Omental fat pad (tissue), 4 donors: ENCODE measurements around the gene SLC26A11. TPM values are rescaled to one million over a fixed set of nuclear protein-coding genes. Genes with fewer than 3 reads are reported as not detected.

Source experiments
- ATAC-seq: fragments of 150-250 bp; one replicate; pipeline ENCODE4 v1.9.1; 2016; ENCODE audit warnings: mild to moderate bottlenecking, moderate library complexity; ENCODE audit not compliant: low FRiP score
- DNase-seq: peaks from one replicate; pipeline ENCODE4 v3.0.0-alpha.2; 2019; ENCODE audit warnings: low spot score
- total RNA-seq, 4 donors: library from RNA; depleted of rRNA; stranded (reverse); fragments of >200 nt; gene quantifications; one replicate each; pipeline ENCODE4 v1.1.0, GENCODE V29; 2016
- TF ChIP-seq, protein P1 (sequence below), 3 donors: fragments of 450-650 bp; IDR thresholded peaks; one replicate each; pipeline ENCODE4 v1.5.1; 2016 to 2017; ENCODE audit warnings: antibody characterized with exemption in 3 of 3, mild to moderate bottlenecking in 3 of 3, moderate library complexity in 2 of 3

SLC26A11 gene
- total RNA-seq, 4 donors from 2014 or later = 9.1 to 18.9 (median 11.3) TPM

GRCh38 chr17:80212511-80212910 lies 7.7 kb upstream of the SLC26A11 start:
- no peak for ATAC-seq
- no peak for DNase-seq
- TF ChIP-seq, protein P1, sequence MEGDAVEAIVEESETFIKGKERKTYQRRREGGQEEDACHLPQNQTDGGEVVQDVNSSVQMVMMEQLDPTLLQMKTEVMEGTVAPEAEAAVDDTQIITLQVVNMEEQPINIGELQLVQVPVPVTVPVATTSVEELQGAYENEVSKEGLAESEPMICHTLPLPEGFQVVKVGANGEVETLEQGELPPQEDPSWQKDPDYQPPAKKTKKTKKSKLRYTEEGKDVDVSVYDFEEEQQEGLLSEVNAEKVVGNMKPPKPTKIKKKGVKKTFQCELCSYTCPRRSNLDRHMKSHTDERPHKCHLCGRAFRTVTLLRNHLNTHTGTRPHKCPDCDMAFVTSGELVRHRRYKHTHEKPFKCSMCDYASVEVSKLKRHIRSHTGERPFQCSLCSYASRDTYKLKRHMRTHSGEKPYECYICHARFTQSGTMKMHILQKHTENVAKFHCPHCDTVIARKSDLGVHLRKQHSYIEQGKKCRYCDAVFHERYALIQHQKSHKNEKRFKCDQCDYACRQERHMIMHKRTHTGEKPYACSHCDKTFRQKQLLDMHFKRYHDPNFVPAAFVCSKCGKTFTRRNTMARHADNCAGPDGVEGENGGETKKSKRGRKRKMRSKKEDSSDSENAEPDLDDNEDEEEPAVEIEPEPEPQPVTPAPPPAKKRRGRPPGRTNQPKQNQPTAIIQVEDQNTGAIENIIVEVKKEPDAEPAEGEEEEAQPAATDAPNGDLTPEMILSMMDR (IDR thresholded peaks at IDR 0.05) = no peak

- no peak for ATAC-seq
- TF ChIP-seq, protein P1 (IDR thresholded peaks at IDR 0.05) = no peak
- DNase-seq = no peak
These were observed 7.1 kb upstream of the SLC26A11 start for GRCh38 chr17:80212962-80213642.

DNA sequence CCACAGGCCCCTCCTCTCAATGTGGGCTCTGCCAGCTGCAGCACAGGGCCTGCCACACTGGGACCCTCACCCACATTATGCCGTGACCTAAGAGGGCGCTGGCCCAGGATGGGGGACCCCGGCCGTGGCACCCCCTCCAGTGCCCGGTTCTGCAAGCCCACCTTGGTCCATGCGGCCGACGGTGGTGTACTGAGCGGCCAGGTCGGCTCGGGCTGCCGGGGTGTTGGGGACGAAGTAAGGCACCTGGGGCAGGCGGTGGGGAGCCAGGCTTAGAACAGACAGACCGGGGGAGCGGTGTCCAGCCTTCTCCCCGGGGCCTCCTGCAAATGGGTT lies 6.6 kb upstream of the SLC26A11 start:
- DNase-seq (no peak), ATAC-seq (no peak)
- TF ChIP-seq, protein P1 (IDR thresholded peaks at IDR 0.05) = no peak

DNA sequence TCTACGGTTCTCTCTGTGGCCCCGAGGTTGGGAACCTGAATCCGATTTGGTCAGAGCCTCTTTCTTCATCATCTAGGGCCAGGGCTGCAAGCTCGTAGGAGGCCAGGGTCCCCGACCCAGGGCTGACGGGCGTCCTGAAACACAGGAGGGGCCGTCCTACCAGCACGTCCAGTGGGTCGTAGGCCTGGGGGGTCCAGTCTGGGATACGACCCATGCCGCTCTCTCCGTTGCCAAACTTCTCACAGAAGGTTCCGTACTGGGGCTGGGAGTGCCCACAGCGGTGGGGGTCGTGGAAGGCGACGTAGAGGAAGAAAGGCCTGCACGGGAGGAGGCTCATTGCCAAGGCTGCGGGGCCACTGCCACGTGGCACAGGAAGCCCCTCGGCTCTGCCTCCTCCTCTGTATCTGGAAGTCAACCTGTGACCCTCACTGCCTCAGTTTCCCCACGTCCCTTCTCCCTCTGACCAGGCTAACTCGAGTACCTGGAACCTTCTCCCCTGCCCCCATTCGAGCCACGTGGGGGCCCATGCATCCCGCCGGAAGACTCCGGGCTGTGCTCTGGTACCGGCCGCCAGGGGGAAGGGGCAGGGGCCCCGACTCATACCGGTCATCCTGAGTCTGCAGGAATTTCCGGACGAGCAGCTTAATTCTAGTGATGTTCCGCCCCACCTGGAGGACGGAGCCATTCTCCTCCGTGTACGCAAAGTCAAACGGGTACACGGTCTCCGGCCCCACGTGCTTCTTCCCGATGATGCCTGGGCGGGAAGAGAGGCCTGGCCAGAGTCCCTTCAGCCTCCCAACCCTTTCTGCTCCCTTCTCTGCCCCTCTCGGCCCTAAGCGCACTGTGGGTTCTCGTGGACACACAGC lies 6.0 kb upstream of the SLC26A11 start:
- ATAC-seq (no peak), DNase-seq (no peak)
- TF ChIP-seq, protein P1 (IDR thresholded peaks at IDR 0.05) = no peak

GRCh38 chr17:80214878-80215210 lies 5.4 kb upstream of the SLC26A11 start:
- TF ChIP-seq, protein P1 (IDR thresholded peaks at IDR 0.05) = no peak
- DNase-seq = no peak
- ATAC-seq = no peak

- TF ChIP-seq, protein P1 (IDR thresholded peaks at IDR 0.05) = no peak
- no peak for ATAC-seq
- DNase-seq = no peak
These were observed 3.5 kb upstream of the SLC26A11 start for GRCh38 chr17:80216473-80217456.
